HT-29 (cell line): ENCODE results near the gene MSH3. TPM values are rescaled to one million over a fixed set of nuclear protein-coding genes. Genes with fewer than 3 reads are reported as not detected.
"Not testable (repeated sequence)": the region's sequence is repeated elsewhere in the genome, so short reads cannot be mapped to it uniquely, and the experiment has no call there.

Experiments used
- DNase-seq: peaks from one replicate; pipeline ENCODE4 v3.0.0-alpha.2; 2015; ENCODE audit warnings: low spot score
- total RNA-seq: library from RNA; depleted of rRNA; stranded (reverse); fragments of >200 nt; shearing (Covaris generic); gene quantifications from 2 replicates; pipeline ENCODE4 v1.2.3, GENCODE V29; 2014

MSH3 gene
- total RNA-seq, 1 experiment from 2014 or later: 7.4 TPM

- DNase-seq: no peak
Measured at GRCh38 chr5:80705801-80706200, 51.3 kb downstream of the MSH3 start.

GRCh38 chr5:80706835-80707447 is 52.5 kb downstream of the MSH3 start:
- DNase-seq: no peak

GRCh38 chr5:80707645-80708044 is 53.2 kb downstream of the MSH3 start:
- no peak for DNase-seq

- DNase-seq: no peak
Measured at GRCh38 chr5:80711216-80711615, 56.8 kb downstream of the MSH3 start.

GRCh38 chr5:80711938-80712337 is 57.5 kb downstream of the MSH3 start:
- peak; percentile 56 for DNase-seq

- no peak for DNase-seq
Measured at GRCh38 chr5:80712919-80713318, 58.5 kb downstream of the MSH3 start.

GRCh38 chr5:80713631-80714030 is 59.2 kb downstream of the MSH3 start:
- DNase-seq: no peak

GRCh38 chr5:80714570-80715298 is 60.3 kb downstream of the MSH3 start:
- no peak for DNase-seq

- no peak for DNase-seq
Measured at GRCh38 chr5:80715887-80716286, 61.4 kb downstream of the MSH3 start.

- no peak for DNase-seq
Measured at GRCh38 chr5:80720181-80720580, 65.7 kb downstream of the MSH3 start.

- no peak for DNase-seq
Measured at GRCh38 chr5:80722916-80723315, 68.5 kb downstream of the MSH3 start.

GRCh38 chr5:80725446-80725845 is 71.0 kb downstream of the MSH3 start:
- no peak for DNase-seq

GRCh38 chr5:80736730-80737129 is 82.3 kb downstream of the MSH3 start:
- DNase-seq: no peak

- no peak for DNase-seq
Measured at GRCh38 chr5:80738466-80738865, 84.0 kb downstream of the MSH3 start.

GRCh38 chr5:80739057-80739456 is 84.6 kb downstream of the MSH3 start:
- DNase-seq: no peak

GRCh38 chr5:80739496-80739895 is 85.0 kb downstream of the MSH3 start:
- DNase-seq: no peak

- DNase-seq: no peak
Measured at GRCh38 chr5:80739898-80740297, 85.4 kb downstream of the MSH3 start.

- DNase-seq: not testable (repeated sequence)
Measured at GRCh38 chr5:80740488-80740887, 86.0 kb downstream of the MSH3 start.

GRCh38 chr5:80740999-80741398 is 86.5 kb downstream of the MSH3 start:
- DNase-seq: no peak

GRCh38 chr5:80744149-80744548 is 89.7 kb downstream of the MSH3 start:
- no peak for DNase-seq

GRCh38 chr5:80745490-80745889 is 91.0 kb downstream of the MSH3 start:
- DNase-seq: peak; percentile 1

GRCh38 chr5:80747922-80748321 is 93.5 kb downstream of the MSH3 start:
- no peak for DNase-seq

- no peak for DNase-seq
Measured at GRCh38 chr5:80752427-80752826, 98.0 kb downstream of the MSH3 start.
